Thyroid gland (tissue), 4 donors: ENCODE measurements around the gene SIL1.

ENCODE experiments used
- POLR2A ChIP-seq, 2 donors: fragments of 450-650 bp; IDR thresholded peaks; one replicate each; pipeline ENCODE4 v1.6.1; 2017; ENCODE audit warnings: antibody characterized with exemption in 2 of 2, mild to moderate bottlenecking in 2 of 2, moderate library complexity in 1 of 2
- TF ChIP-seq, protein P1 (sequence below), 6 experiments: fragments of 200-600 bp in 3 of 6; fragments of 450-650 bp in 3 of 6; sonication (generic) in 3 of 6; IDR thresholded peaks; one replicate each; pipeline ENCODE4 v1.5.1; 2016 to 2019; ENCODE audit warnings: antibody characterized with exemption in 6 of 6, mild to moderate bottlenecking in 2 of 6, inconsistent platforms in 1 of 6, moderate library complexity in 1 of 6

DNA sequence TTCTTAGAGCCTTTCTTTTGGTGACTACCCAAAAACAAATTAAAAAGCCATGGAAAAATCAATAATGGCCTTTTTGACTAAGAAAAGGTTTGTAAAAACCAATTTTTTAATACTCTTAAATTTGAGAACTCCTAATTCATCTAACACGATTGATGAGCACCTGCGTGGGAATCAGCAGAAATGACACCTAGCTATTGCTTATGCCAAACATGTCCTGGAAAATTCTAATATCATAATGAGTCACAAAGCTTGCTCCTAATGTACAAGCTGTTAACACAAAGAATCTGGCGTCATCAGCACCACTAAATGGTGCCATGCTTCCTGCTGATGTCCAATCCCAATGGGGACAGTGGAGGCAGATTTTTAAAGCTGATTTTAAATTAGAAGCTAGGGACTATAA is 176.8 kb downstream of the SIL1 start:
- TF ChIP-seq POLR2A (IDR thresholded peaks at IDR 0.05) = no peak
- TF ChIP-seq, protein P1, sequence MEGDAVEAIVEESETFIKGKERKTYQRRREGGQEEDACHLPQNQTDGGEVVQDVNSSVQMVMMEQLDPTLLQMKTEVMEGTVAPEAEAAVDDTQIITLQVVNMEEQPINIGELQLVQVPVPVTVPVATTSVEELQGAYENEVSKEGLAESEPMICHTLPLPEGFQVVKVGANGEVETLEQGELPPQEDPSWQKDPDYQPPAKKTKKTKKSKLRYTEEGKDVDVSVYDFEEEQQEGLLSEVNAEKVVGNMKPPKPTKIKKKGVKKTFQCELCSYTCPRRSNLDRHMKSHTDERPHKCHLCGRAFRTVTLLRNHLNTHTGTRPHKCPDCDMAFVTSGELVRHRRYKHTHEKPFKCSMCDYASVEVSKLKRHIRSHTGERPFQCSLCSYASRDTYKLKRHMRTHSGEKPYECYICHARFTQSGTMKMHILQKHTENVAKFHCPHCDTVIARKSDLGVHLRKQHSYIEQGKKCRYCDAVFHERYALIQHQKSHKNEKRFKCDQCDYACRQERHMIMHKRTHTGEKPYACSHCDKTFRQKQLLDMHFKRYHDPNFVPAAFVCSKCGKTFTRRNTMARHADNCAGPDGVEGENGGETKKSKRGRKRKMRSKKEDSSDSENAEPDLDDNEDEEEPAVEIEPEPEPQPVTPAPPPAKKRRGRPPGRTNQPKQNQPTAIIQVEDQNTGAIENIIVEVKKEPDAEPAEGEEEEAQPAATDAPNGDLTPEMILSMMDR (IDR thresholded peaks at IDR 0.05) = no peak
